Measurements from ENCODE around the gene UNC5A.

The UNC5A gene

GRCh38 chr5:176927562-176927961 lies 117.2 kb downstream of the UNC5A start:
- DNase-seq (ENCODE audit: low spot score) = no peak

- DNase-seq (ENCODE audit: low spot score) = no peak
These were observed 119.3 kb downstream of the UNC5A start for GRCh38 chr5:176929654-176930053.

All from SK-N-DZ (cell line).